Measurements from ENCODE around the gene PRDM1. TPM values are rescaled to one million over a fixed set of nuclear protein-coding genes. Genes with fewer than 3 reads are reported as not detected.

Gene PRDM1
- total RNA-seq, 6 donors from 2014 or later, result 6.2 to 32.2 (median 12.9) TPM

GRCh38 chr6:106094964-106095335 is 8.8 kb downstream of the PRDM1 start:
- Histone ChIP-seq H3K27me3 (no peaks in the 10 kb centered on the region), H3K9me3 (no peaks in the 10 kb centered on the region), H3K4me3 (no peak overlapping the region), H3K4me1 (peaks cover 9 to 31% (median 19%) of the 10 kb centered on the region in 4 donors), H3K36me3 (peaks cover 0 to 3% (median 0%) of the 10 kb centered on the region in 4 donors), H3K27ac (peak overlapping the region in 3 of 4 donors; percentile 31 to 59 (median 56))
- WGBS, 2 donors, result 90 to 95% methylated on average over 2 of the region's 2 CpGs
- no peak for ATAC-seq (ENCODE audit: low FRiP score in 2 of 2)
- no peak for DNase-seq
- TF ChIP-seq EP300 (IDR thresholded peaks at IDR 0.05) (no peak), POLR2AphosphoS5 (IDR thresholded peaks at IDR 0.05) (no peak)

GRCh38 chr6:106097411-106098231 is 11.5 kb downstream of the PRDM1 start:
- DNase-seq (no peak), ATAC-seq (ENCODE audit: low FRiP score in 2 of 2) (peak; percentile 71 to 80)
- no peaks in the 10 kb centered on the region for H3K9me3 ChIP-seq
- H3K27me3 ChIP-seq, result no peaks in the 10 kb centered on the region
- no peaks in the 10 kb centered on the region for H3K36me3 ChIP-seq
- WGBS, 2 donors, result 5 to 8% methylated on average over 19 of the region's 19 CpGs
- H3K4me1 ChIP-seq, result peaks cover 9 to 33% (median 19%) of the 10 kb centered on the region in 4 donors
- peak overlapping the region; percentile 8 to 48 (median 40) for H3K4me3 ChIP-seq
- TF ChIP-seq POLR2A (IDR thresholded peaks at IDR 0.05), result peak in 1 of 4 donors; percentile 33
- TF ChIP-seq POLR2AphosphoS5 (IDR thresholded peaks at IDR 0.05), result peak in 1 of 2 donors; percentile 67
- TF ChIP-seq EP300 (IDR thresholded peaks at IDR 0.05), result peak; percentile 15 to 80 (median 65)
- no peak for TF ChIP-seq CTCF (IDR thresholded peaks at IDR 0.05)
- peak overlapping the region; percentile 78 to 90 (median 82) for H3K27ac ChIP-seq

- TF ChIP-seq POLR2A (IDR thresholded peaks at IDR 0.05), result peak in 3 of 4 donors; percentile 31 to 72 (median 38)
- TF ChIP-seq EP300 (IDR thresholded peaks at IDR 0.05), result peak in 1 of 4 donors; percentile 12
- peak; percentile 45 to 80 for TF ChIP-seq POLR2AphosphoS5 (IDR thresholded peaks at IDR 0.05)
- no peak for TF ChIP-seq CTCF (IDR thresholded peaks at IDR 0.05)
- DNase-seq, result peak in 1 of 2 donors; percentile 69
These were observed 12.5 kb downstream of the PRDM1 start for GRCh38 chr6:106098383-106099234.

GRCh38 chr6:106099235-106099537 is 13.1 kb downstream of the PRDM1 start:
- Histone ChIP-seq H3K27me3 (no peaks in the 10 kb centered on the region), H3K4me1 (peaks cover 19 to 48% (median 28%) of the 10 kb centered on the region in 4 donors), H3K4me3 (peak overlapping the region in 3 of 4 donors; percentile 36 to 48 (median 44)), H3K27ac (peak overlapping the region; percentile 78 to 90 (median 82)), H3K9me3 (no peaks in the 10 kb centered on the region), H3K36me3 (peaks cover 0 to 1% (median 0%) of the 10 kb centered on the region in 4 donors)
- ATAC-seq (ENCODE audit: low FRiP score in 2 of 2), result no peak
- no peak for DNase-seq
- 29 to 42% methylated on average over 7 of the region's 7 CpGs for WGBS, 2 donors
- TF ChIP-seq POLR2AphosphoS5 (IDR thresholded peaks at IDR 0.05), result no peak
- TF ChIP-seq CTCF (IDR thresholded peaks at IDR 0.05), result no peak
- no peak for TF ChIP-seq POLR2A (IDR thresholded peaks at IDR 0.05)
- no peak for TF ChIP-seq EP300 (IDR thresholded peaks at IDR 0.05)

More at GRCh38 chr6:106098383-106099234, 12.5 kb downstream of the PRDM1 start:
- 25 to 32% methylated on average over 19 of the region's 19 CpGs for whole genome bisulfite sequencing, 2 donors
- peak overlapping the region; percentile 8 to 48 (median 40) for H3K4me3 ChIP-seq
- H3K9me3 ChIP-seq, result no peaks in the 10 kb centered on the region
- peak; percentile 77 to 84 for ATAC-seq (ENCODE audit: low FRiP score in 2 of 2)
- H3K27me3 ChIP-seq, result no peaks in the 10 kb centered on the region
- H3K4me1 ChIP-seq, result peaks cover 19 to 43% (median 27%) of the 10 kb centered on the region in 4 donors
- H3K27ac ChIP-seq, result peak overlapping the region; percentile 78 to 90 (median 82)
- no peaks in the 10 kb centered on the region for H3K36me3 ChIP-seq

GRCh38 chr6:106100755-106101154 is 14.6 kb downstream of the PRDM1 start:
- Histone ChIP-seq H3K27me3 (no peaks in the 10 kb centered on the region), H3K4me1 (peaks cover 19 to 48% (median 28%) of the 10 kb centered on the region in 4 donors), H3K36me3 (peaks cover 5 to 17% (median 10%) of the 10 kb centered on the region in 4 donors), H3K9me3 (no peaks in the 10 kb centered on the region), H3K4me3 (peak overlapping the region in 3 of 4 donors; percentile 36 to 48 (median 44)), H3K27ac (peak overlapping the region in 3 of 4 donors; percentile 78 to 90 (median 84))
- WGBS, 2 donors, result 74 to 76% methylated on average over 9 of the region's 9 CpGs
- TF ChIP-seq POLR2A (IDR thresholded peaks at IDR 0.05), result no peak
- TF ChIP-seq POLR2AphosphoS5 (IDR thresholded peaks at IDR 0.05), result no peak
- ATAC-seq (ENCODE audit: low FRiP score in 2 of 2) (no peak), DNase-seq (no peak)

Measured in upper lobe of left lung (tissue), 6 donors.